HG03457 (cell line): ENCODE data around the gene PPP1R13L.
"Not testable (repeated sequence)": the region's sequence is repeated elsewhere in the genome, so short reads cannot be mapped to it uniquely, and the experiment has no call there.

Experiments used
- ATAC-seq: cut with Tn5 transposase; IDR thresholded peaks from one replicate; pipeline ENCODE4 v1.9.1; 2021; ENCODE audit warnings: moderate number of reproducible peaks; ENCODE audit not compliant: unreplicated experiment

The PPP1R13L gene

DNA sequence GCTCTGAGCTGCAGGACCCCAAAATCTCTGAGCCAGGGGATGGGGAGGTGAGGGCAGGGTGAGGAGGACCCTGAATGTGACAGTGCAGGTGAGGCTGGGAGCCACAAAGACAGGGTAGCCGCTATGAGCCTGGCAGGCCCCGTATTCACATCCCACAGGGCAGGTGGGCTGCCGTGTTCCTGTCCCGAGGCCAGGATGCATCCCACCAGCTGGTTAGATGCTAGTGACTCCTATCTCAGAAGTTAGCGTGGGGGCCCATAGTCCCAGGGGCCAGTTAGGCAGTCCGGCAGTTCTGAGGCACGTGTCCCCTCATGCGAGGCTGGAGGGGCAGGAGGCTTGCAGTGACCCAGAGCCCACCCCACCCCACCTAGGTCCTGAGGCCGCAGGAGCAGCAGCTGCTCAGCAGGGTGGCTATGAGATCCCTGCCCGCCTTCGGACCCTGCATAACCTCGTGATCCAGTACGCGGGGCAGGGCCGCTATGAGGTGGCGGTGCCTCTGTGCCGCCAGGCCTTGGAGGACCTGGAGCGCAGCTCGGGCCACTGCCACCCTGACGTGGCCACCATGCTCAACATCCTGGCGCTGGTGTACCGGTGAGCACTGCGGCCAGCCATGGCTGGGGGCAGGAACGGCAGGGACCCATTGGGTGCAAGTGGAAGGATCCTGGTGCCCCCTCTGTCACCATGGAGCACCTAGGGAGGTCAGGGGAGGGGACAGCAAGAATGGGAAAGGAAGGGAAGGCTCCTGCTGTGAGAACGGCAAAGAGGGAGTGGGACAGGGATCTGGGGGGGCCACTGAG is 57.1 kb downstream of the PPP1R13L start:
- no peak for ATAC-seq

DNA sequence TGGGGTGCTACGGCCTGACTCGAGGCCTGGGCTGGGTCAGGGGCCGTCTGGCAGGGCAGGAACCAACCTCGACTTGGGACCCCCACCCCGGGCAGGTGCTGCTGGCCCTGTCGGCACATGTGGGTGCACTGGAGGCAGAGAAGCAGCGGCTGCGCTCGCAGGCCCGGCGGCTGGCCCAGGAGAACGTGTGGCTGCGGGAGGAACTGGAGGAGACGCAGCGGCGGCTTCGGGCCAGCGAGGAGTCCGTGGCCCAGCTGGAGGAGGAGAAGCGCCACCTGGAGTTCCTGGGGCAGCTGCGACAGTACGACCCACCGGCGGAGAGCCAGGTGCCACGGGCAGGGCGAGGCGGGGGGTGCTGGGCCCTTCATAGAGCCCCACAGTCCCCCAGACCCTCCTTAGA is 58.4 kb downstream of the PPP1R13L start:
- no peak for ATAC-seq

DNA sequence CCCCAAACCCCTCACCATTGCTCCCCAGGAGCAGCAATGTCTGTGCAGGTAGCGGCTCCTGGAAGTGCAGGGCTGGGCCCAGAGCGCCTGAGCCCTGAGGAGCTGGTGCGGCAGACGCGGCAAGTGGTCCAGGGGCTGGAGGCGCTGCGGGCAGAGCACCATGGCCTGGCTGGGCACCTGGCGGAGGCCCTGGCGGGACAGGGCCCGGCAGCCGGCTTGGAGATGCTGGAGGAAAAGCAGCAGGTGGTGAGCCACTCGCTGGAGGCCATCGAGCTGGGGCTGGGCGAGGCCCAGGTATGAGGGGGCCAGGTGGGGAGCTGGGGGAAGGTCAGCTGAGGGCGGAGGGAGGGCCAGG is 59.4 kb downstream of the PPP1R13L start:
- ATAC-seq, result no peak

DNA sequence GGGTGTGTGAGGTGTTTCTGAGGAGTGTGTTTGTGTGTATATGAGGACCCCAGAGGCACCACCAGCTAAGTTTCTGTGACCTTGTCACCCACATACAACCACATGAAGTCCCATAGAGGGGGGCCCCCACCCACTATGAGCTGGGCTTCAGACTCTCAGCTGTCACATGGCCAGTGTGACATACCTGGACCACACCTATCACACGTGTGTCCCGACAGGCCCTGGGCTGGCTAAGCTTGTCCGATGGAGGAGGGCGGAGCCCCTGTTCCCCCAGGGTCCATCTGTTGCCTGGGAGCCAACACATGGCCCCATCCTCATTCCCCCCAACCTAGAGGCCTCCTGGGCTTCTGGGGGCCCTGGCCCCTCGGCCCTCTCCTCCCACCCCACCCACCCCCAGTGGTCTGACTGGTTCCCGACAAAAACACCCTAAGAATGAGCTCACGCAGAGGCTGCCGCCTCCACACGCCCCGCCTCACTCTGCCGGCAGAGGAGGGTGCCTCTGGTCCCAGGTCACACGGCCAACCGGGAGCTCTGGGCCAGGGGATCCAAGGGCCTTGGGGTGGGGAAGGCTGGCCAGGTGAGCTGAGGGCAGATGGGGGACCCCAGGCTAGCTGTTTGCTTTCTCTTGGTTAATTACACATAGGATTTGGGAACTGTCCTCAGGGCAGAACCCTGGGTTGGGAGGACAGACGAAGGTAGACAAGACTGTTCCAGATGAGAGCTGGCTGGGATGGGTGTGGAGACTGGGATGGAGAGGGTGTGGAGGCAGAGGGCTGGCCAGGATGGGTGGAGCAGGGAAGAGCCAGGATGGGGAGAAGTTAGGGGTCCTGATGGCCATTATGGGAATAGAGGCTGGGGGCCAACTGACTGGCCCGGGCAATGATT is 60.0 kb downstream of the PPP1R13L start:
- no peak for ATAC-seq

DNA sequence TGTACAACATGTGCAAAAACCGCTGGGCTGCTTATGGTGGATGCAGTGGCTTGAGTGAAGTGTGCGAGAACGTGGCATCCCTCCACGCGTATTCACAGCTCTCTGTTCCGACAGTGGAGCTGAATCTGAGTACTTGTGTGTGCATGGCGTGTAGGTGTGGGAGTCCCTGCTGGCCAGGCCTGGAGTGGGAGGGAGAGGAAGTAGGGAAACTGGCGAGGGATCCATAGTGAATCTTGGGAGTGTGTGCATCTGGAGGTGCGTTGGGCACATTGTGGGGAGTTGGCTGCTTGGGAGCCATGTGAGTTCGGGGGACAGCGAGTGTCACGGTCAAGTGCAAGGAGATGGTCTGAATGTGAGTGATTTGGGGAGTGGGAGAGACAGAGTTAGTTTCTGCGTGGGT is 62.0 kb downstream of the PPP1R13L start:
- no peak for ATAC-seq

DNA sequence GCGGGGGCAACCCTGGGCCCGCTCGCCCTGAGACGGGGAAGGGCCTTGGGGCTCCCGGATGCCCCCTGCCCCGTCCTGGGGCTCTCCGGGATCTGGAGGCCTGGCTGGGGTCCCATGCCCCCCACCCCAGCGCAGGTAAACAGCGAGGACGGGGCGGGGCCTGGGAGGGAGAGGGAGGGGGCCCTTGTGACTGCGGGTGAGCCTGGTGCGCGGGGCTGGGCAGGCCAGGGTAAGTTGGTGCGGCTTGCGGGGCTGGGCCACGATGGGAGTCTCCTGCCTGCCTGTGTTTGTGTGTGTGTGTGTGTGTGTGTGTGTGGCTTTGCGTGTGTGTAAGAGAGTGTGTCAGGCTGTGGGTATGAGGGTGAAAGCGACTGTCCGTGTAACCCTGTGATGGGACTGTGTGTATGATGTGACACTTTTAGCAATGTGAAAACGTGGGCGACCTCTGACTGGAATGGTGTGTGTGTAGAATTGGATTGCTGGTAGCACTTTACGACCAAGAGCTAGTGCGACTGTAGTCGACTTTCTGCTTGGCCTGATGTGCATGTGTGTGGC is 63.9 kb downstream of the PPP1R13L start:
- no peak for ATAC-seq

DNA sequence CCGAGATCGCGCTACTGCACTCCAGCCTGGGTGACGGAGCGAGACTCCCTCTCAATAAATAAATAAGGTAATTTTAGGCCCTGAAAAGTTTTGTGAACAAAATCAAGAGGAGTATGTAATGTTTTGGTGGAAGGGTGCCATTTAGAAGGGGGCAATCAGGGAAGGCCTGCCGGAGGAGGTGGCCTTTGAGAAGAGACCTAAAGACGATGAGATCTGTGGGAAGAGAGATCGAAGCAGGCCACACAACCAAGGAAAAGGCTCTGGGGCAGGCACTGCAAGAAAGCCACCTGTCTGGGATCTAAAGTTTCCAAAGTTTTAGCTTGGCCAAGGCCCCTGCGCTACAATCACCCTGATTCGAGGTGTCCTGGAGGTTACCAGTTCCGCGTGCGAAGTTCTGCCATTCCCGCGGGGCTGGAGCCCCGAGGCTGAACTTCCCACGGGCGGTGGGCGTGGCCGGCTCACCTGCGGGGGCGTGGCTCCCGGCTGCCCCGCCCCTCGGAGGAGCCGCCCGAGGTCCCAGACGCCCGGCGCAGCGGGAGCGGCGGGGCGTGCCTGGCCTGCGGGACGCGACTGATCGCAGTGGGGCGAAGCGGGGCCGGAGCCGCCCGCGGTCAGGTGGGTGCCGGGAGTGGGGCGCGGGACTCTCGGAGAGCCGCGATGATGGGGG is 64.5 kb downstream of the PPP1R13L start, which contains the start of gene KLC3:
Gene KLC3, plus strand, starts transcription at position 519 of the 667 bp plus-strand sequence. CDS start 4,792 bp downstream, outside the sequence.
- ATAC-seq, result no peak

DNA sequence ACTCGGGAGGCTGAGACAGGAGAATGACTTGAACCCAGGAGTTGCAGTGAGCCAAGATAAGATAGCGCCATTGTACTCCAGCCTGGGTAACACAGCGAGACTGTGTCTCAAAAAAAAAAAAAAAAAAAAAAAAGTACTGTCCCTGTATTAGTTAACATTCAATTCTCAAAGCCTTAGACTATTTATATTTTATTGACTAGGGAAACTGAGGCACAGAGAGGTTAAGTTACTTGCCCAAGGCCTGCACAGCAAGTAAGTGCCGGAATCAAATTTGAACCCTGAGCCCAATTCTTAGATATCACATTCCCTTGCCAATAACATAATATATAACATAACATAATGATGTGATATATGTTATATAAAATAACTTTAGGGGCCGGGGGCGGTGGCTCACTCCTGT is 65.2 kb downstream of the PPP1R13L start:
- no peak for ATAC-seq

DNA sequence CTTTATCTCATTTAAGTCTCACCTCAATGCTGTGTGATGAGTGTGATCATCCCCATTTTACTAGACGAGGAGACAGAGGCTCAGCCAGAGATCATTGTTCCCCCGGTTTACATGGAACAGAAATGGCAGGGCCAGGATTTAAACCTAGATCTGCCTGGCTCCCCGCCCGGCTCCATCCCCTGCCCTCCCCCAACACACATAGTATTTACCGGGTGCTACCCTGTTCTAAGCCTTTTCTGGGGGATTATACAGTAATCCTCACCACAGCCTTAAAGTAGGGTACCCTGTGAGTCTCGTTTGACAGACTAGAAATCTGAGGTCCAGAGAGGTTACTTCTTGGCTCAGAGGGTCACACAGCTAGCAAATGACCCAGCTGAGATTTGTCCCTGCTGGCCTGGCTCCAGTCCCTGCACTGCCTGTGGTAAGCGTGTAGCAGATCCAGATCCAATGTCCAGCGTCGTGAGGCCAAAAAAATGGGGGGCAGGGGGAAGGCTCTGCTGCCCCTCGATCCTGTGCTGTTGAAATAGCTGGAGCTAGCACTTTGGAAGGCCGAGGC is 68.1 kb downstream of the PPP1R13L start:
- no peak for ATAC-seq

DNA sequence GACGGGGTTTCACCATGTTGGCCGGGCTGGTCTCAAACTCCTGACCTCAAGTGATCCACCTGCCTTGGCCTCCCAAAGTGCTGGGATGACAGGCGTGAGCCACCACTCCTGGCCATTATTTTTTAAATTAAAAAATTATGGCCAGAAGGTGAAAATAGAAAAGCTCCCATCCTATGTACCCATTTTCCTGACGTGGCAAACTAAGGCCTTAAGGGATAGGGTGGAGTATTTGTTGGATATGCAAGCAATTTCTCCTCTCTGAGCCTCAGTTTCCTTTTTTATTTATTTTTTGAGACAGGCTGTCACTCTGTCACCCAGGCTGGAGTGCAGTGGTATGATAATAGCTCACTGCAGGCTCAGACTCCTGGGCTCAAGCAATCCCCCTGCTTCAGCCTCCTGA is 70.0 kb downstream of the PPP1R13L start:
- ATAC-seq, result not testable (repeated sequence)

DNA sequence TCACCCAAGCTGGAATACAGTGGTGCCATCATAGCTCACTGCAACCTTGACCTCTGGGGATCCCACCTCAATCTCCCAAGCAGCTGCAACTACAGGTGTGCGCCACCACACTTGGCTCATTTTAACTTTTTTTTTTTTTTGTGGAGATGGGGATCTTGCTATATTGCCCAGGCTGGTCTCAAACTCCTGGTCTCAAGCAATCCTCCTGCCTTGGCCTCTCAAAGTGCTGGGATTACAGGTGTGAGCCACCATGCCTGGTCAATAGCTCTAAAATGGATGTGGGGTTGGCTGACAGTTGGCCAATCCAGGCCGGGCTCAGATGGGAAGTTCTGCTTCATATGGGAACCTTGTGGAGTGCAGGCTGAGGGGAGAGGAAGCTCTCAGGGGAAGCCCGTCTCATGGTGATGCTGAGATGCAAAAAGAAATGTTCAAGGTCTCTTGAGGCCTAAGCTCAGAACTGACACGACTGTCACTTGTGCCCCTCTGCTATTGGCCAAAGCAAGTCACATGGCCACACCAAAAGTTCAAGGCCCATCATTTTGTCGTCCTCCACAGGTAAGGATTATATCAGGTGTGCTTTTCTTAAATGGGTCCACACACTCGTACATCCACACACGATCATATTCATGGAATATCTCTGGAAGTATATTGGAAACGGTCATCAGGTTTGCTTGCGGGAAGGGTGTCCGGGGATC is 71.1 kb downstream of the PPP1R13L start:
- no peak for ATAC-seq

DNA sequence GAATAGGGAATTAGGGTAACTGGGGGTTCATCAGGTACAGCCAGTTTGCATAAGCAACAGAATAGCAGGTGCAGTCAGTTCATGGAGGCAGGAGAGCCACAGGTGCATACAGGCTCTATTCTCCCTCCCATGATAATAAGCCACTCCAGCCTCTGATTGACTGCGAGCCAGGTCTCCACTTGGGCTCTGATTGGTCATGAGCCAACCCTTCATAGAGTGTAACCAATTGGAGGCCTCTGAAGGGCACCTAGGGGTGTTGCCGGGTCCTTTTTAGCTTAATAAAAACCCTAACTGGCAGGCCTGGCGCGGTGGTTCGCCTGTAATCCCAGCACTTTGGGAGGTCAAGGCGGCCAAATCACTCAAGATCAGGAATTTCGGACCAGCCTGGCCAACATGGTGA is 73.5 kb downstream of the PPP1R13L start:
- no peak for ATAC-seq
